Measurements from ENCODE around the gene RUFY2.
"Not testable (repeated sequence)": the region's sequence is repeated elsewhere in the genome, so short reads cannot be mapped to it uniquely, and the experiment has no call there.

Gene RUFY2, protein sequence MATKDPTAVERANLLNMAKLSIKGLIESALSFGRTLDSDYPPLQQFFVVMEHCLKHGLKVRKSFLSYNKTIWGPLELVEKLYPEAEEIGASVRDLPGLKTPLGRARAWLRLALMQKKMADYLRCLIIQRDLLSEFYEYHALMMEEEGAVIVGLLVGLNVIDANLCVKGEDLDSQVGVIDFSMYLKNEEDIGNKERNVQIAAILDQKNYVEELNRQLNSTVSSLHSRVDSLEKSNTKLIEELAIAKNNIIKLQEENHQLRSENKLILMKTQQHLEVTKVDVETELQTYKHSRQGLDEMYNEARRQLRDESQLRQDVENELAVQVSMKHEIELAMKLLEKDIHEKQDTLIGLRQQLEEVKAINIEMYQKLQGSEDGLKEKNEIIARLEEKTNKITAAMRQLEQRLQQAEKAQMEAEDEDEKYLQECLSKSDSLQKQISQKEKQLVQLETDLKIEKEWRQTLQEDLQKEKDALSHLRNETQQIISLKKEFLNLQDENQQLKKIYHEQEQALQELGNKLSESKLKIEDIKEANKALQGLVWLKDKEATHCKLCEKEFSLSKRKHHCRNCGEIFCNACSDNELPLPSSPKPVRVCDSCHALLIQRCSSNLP

DNA sequence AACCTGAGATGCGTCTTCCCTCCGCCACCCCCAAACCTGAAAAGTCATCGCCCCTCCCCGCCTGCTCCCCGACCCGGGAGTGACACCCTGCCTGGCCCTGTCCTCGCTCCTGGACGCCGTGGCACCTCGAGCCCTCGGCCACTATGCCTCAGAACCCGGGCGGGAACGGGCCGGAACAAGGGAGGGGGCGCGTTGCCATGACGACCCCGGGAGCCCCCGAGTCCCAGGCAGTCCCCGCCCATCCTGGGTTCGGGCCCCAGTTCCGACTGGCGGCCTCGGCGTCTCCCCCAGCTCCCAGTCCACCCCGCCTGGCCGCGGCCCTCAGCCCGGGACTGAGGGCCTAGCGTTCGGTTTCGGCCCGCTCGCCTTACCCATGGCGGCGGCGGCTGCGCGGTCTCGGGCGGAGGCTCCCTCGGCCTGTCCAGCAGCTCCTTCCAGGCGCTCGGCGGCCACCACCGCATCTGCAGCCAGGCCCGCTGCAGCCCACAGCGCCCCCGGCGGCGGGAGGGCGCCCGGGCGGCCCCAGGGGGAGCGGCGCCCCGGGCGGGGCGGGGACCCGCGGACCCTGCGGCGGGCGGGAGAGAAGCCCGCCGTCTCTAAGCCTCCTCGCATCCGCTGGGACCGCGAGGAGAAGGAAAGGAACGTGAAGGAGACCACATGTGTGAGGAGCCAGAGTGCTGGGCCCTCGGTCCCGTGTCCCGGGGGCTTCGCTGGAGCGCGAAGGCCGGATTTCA is at the start of gene RUFY2:
TSS of gene RUFY2 (minus strand) at position 463 of the 734 bp plus-strand sequence. CDS start at position 375, 88 bp downstream.
- peak; percentile 69 for DNase-seq

DNA sequence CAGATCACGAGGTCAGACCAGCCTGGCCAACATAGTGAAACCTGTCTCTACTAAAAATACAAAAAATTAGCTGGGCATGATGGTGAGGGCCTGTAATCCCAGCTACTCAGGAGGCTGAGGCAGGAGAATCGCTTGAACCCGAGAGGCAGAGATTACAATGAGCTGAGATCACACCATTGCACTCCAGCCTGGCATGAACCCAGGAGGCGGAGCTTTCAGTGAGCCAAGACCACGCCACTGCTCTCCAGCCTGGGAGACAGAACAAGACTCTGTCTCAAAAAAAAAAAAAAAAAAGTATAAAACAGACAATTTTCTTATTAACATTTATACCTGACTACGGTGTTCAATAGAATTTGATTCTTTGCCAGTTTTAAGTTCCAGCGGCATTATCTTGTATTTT is 42.6 kb upstream of the RUFY2 start:
- DNase-seq, result not testable (repeated sequence)

DNA sequence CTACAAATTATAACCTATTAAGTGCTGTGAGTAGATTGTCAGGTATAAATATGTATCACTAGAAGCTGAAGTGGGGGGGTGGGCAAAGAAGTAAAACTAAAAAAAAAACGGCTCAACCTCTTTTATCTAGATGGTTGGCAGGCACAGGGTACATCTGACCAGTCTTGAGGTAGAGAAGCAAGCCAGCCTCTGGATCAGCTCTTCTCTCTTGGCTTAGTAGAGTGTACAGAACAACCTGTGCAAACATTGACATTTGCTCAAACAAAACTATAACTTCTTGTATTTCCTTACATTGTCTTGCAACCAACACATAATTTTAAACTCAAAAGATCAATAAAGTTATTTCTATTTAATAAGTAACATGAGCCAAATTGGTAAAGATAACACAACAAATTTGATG is 39.1 kb upstream of the RUFY2 start:
- no peak for DNase-seq

DNA sequence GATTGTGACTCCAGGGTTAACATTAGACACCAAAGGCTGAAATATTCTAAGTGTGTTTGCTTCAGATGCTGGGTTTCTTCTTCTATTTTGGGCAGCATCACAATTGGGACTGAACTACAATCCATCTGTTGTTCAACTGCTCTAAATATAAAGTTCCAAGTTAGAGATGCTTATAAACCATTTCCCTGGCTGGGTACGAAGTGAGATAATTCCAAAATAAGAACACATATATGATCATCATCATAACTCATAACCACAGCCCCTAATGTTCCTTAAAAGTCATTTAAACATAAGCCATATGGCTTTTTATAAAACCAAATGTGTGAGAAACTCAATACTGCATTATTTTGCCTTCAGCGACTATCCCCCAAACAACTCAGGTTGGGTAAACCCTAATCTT is 35.9 kb upstream of the RUFY2 start:
- no peak for DNase-seq

DNA sequence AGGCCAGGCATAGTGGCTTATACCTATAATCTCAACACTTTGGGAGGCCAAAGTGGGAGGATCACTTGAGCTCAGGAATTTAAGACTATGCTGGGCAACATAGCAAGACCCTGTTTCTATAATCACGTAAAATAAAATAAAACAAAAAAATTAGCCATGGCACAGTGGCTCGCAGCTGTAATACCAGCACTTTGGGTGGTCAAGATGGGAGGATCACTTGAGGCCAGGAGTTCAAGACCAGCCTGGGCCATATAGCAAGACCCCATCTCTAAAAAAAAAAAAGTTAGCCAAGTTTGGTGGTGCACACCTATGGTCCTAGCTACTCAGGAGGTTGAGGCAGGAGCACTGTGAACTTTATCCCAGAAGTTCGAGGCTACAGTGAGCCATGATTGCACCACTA is 33.8 kb upstream of the RUFY2 start:
- DNase-seq, result no peak

DNA sequence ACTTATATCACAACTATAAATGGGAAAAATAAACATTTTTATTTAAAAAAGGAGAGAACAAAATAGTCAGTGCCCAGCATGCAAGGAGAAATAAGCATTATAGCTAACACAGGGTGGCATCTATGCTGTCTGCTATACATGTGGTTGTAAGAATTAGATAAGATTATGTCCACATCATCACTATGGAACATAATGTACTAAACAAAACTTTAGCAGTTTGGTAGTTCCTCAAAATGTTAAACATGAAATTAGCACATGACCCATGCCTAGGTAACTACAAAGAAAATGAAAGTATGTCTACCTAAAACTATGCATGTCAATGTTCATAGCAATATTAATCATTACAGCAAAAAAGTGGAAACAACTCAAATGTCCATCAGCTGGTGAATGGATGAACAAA is 28.7 kb upstream of the RUFY2 start:
- DNase-seq, result no peak

- DNase-seq, result no peak
Measured at GRCh38 chr10:68434657-68435056, 27.6 kb upstream of the RUFY2 start.

- DNase-seq, result no peak
Measured at GRCh38 chr10:68428396-68429104, 21.5 kb upstream of the RUFY2 start.

DNA sequence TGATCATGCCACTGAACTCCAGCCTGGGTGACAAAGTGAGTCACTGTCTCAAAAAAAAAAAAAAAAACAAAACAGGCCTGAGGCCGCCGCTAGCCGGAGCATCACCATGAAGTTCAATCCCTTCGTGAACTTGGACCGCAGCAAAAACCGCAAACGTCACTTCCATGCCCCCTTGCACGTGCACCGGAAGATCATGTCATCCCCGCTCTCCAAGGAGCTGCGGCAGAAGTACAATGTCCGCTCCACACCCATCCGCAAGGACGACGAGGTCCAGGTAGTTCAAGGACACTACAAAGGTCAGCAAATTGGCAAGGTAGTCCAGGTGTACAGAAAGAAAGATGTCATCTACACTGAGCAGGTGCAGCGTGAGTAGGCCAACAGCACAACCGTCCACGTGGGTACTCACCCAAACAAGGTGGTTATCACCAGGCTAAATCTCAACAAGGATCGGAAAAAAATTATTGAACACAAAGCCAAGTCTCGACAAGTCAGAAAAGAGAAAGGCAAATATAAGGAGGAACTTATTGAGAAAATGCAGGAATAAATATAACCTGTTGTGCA is 17.5 kb upstream of the RUFY2 start:
- no peak for DNase-seq

- DNase-seq, result no peak
Measured at GRCh38 chr10:68423522-68423921, 16.4 kb upstream of the RUFY2 start.

DNA sequence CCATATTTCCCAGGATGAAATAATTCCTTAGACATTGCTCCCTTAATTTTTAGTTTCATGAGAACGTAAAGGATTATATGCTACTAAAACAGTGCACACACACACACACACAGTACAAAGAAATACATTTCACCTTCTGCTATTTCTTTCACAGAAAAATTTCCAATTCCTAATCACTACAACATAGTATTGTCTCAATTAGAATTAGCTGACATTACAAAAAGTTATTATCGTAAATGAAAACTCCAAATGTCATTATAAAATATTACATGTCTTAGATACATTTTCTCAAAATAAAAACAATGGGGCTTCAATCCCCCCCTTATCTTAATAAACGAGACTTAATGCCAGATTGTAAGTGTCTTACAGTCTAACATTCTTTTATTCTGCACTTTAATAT is 12.3 kb upstream of the RUFY2 start:
- no peak for DNase-seq

GRCh38 chr10:68408898-68409518 is 1.9 kb upstream of the RUFY2 start:
- no peak for DNase-seq

DNA sequence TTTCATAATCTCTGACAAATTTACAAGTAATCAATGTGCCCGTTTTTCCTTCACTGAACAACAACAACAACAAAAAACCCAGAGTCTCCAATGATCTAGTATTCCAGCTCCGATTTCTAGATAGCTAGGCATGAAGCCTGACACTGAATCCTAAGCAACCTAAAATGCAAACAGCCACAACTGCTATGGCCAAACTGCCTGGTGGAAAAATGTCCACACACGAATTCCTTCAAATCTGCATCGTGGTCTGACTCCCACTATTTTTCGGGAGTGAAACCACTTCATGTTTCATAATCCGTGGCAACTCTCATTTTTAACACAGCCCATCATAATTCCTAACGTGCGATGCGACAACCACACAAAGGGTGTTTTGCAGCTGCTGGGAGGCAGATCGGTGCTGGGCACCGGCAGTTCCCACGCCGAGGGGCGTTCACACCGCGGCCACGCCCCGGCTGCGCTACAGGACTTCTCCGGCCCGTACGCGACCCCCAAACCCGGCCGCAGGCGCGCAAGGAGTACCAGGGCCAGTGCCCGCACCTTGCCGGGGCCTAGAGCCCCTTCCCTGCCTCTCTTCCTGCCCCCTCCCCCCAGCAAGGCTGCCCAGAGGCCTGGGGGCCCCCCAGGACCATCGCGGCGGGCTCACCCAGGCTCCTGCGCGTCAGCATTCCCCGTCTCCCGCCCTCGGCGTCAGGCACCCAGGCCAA is 814 bp downstream of the RUFY2 start:
- DNase-seq, result peak; percentile 73

DNA sequence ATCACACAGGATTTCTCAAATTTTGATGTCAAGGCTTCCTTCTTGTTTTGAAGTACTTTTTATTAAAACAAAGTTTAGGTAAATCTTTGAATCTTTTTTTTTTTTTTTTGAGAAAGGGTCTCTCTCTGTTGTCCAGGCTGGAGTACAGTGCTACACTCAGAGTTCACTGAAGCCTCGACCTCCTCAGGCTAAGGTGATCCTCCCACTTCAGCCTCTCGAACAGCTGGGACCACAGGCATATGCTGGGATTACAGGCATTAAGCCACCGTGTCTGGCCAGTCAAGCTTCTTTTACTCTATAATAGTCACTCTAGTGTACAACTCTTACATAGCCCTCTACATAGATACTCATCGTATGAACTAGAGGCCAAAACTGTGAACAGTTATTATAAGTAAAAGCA is 3.4 kb downstream of the RUFY2 start:
- DNase-seq, result no peak

- DNase-seq, result no peak
Measured at GRCh38 chr10:68402276-68402675, 4.8 kb downstream of the RUFY2 start.

DNA sequence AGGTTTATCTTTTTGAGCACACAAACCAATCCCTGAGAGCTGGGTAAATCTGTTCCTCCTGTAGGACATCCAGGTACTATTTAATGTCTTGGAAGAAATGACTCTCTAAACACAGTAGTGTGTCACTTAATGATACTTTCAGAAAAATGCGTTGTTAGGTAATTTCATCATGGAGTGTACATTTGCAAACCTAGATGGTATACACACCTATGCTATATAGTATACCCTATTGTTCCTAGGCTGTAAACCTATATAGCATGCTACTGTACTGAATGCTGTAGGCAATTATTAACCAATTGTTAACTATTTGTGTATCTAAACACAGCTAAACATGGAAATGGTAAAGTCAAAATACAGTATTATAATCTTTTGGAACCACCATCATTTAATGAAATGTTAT is 10.1 kb downstream of the RUFY2 start:
- no peak for DNase-seq

- no peak for DNase-seq
Measured at GRCh38 chr10:68385740-68386139, 21.3 kb downstream of the RUFY2 start.

- DNase-seq, result no peak
Measured at GRCh38 chr10:68371604-68372003, 35.5 kb downstream of the RUFY2 start.

DNA sequence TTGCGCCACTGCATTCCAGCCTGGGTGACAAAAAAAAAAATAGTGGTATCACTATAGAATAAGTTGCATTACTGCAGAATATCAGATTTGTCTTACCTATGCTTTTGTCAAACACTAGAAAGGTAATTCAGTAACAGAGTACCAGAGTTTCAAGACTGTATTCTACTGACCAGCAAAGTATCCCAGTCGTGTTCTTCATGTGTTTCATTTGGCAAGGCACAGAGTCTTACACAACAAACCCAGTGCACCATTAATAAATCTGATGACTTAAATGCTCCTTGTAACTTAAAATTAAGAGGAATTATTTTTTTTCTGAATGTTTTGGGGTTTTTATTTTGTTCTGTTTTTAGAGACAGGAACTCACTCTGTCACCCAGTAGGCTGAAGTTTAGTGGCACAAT is 40.0 kb downstream of the RUFY2 start:
- DNase-seq, result no peak

- no peak for DNase-seq
Measured at GRCh38 chr10:68366600-68366999, 40.5 kb downstream of the RUFY2 start.

- no peak for DNase-seq
Measured at GRCh38 chr10:68365611-68366010, 41.5 kb downstream of the RUFY2 start.

Data from 8988T (cell line).